HCT116 (cell line): ENCODE results near the gene PRAF2. TPM values are rescaled to one million over a fixed set of nuclear protein-coding genes. Genes with fewer than 3 reads are reported as not detected.

Source experiments
- ATAC-seq: fragments of 200-7000 bp; cut with Tn5 transposase; 2 replicates; pipeline ENCODE4 v1.9.1; 2020; ENCODE audit warnings: mild to moderate bottlenecking, moderate library complexity
- BruUV-seq: library from RNA; stranded (reverse); fragments of 400-500 nt; replicated peaks from 2 replicates; lab custom pipeline; 2021; lab: Mats Ljungman, UMichigan
- CTCF ChIA-PET: fragments of 300-600 bp; sonication (Branson Sonifier 250); formaldehyde crosslinking; loops from one replicate; lab custom pipeline; 2021; ENCODE audit warnings: antibody characterized with exemption; lab: Charles Lee
- POLR2A ChIA-PET: fragments of 300-600, 350-600 bp; sonication (Branson Sonifier 250); formaldehyde crosslinking; loops from one replicate; lab custom pipeline; 2021; ENCODE audit warnings: antibody characterized with exemption; lab: Charles Lee
- RAD21 ChIA-PET, 2 experiments: fragments of 300-600 bp; sonication (Branson Sonifier 250); formaldehyde crosslinking; loops; one replicate each; lab custom pipeline; 2023; ENCODE audit warnings: low total read pairs in 2 of 2; ENCODE audit not compliant: uncharacterized antibody in 2 of 2, unreplicated experiment in 2 of 2, low non-redundant PET in 1 of 2; lab: Charles Lee
- DNase-seq: peaks from one replicate; pipeline ENCODE4 v3.0.0-alpha.2; 2010; ENCODE audit warnings: low read depth, low spot score
- H2AFZ ChIP-seq: fragments of 200-600 bp; shearing (Covaris generic), sonication (generic); 2 replicates; pipeline ENCODE4 v1.6.1; 2017; ENCODE audit warnings: low read depth, mixed run types, mixed read lengths, antibody characterized with exemption, low read length; ENCODE audit not compliant: poor library complexity, severe bottlenecking
- H3K27ac ChIP-seq: 2 replicates; pipeline ENCODE4 v1.5.1; 2012; ENCODE audit warnings: low read depth, low read length
- H3K27me3 ChIP-seq: fragments of 200-600 bp; sonication (generic); 2 replicates; pipeline ENCODE4 v1.6.1; 2016; ENCODE audit warnings: mixed run types, low read length, mixed read lengths; ENCODE audit not compliant: insufficient read depth
- H3K36me3 ChIP-seq, 2 experiments: fragments of 200-500 bp in 1 of 2; fragments of 200-600 bp in 1 of 2; sonication (Bioruptor generic) in 1 of 2; sonication (generic) in 1 of 2; 2 replicates each; pipeline versions ENCODE4 v1.5.1 to v1.6.1; 2014 to 2016; ENCODE audit warnings: low read length in 2 of 2, inconsistent platforms in 1 of 2, mixed read lengths in 1 of 2, mixed run types in 1 of 2; ENCODE audit not compliant: insufficient read depth in 2 of 2, control insufficient read depth in 1 of 2
- H3K4me1 ChIP-seq, 2 experiments: fragments of 200-600 bp in 1 of 2; sonication (generic) in 1 of 2; 2 replicates each; pipeline versions ENCODE4 v1.5.1 to v1.6.1; 2012 to 2017; ENCODE audit warnings: low read length in 2 of 2, inconsistent platforms in 1 of 2, mild to moderate bottlenecking in 1 of 2, mixed read lengths in 1 of 2, mixed run types in 1 of 2, moderate library complexity in 1 of 2; ENCODE audit not compliant: insufficient read depth in 2 of 2, control insufficient read depth in 1 of 2
- H3K4me2 ChIP-seq: fragments of 200-600 bp; sonication (generic); 2 replicates; pipeline ENCODE4 v1.6.1; 2017; ENCODE audit warnings: mixed run types, low read length, mixed read lengths
- H3K4me3 ChIP-seq, 2 experiments: fragments of 200-600 bp in 1 of 2; sonication (generic) in 1 of 2; replicated peaks in 1 of 2; 2 replicates each; pipeline ENCODE4 v1.5.1; 2011 to 2016; ENCODE audit warnings: low read length in 2 of 2, control low read depth in 1 of 2, low read depth in 1 of 2, mild to moderate bottlenecking in 1 of 2, mixed read lengths in 1 of 2, mixed run types in 1 of 2
- H3K79me2 ChIP-seq: fragments of 200-600 bp; sonication (generic); 2 replicates; pipeline ENCODE4 v1.6.1; 2017; ENCODE audit warnings: mild to moderate bottlenecking, mixed run types, low read length, moderate library complexity, mixed read lengths; ENCODE audit not compliant: insufficient read depth
- H3K9ac ChIP-seq: fragments of 200-600 bp; sonication (generic); 2 replicates; pipeline ENCODE4 v1.6.1; 2016; ENCODE audit warnings: low read length, mixed read lengths
- H3K9me2 ChIP-seq: fragments of 200-600 bp; sonication (generic), shearing (Covaris generic); 2 replicates; pipeline ENCODE4 v1.6.1; 2017; ENCODE audit warnings: mixed run types, mild to moderate bottlenecking, moderate library complexity; ENCODE audit not compliant: insufficient read depth
- H3K9me3 ChIP-seq, 2 experiments: fragments of 200-500 bp in 1 of 2; fragments of 200-600 bp in 1 of 2; sonication (Bioruptor generic) in 1 of 2; sonication (generic) in 1 of 2; 2 replicates each; pipeline ENCODE4 v1.6.1; 2014 to 2017; ENCODE audit warnings: low read length in 2 of 2, mixed read lengths in 2 of 2, inconsistent platforms in 1 of 2, low read depth in 1 of 2, mild to moderate bottlenecking in 1 of 2, mixed run types in 1 of 2, moderate library complexity in 1 of 2; ENCODE audit not compliant: control insufficient read depth in 1 of 2, insufficient read depth in 1 of 2
- H4K20me1 ChIP-seq: fragments of 200-600 bp; sonication (generic), shearing (Covaris generic); 2 replicates; pipeline ENCODE4 v1.6.1; 2017; ENCODE audit warnings: mixed run types, mild to moderate bottlenecking, moderate library complexity; ENCODE audit not compliant: insufficient read depth
- CEBPB ChIP-seq: IDR thresholded peaks from 2 replicates; pipeline ENCODE4 v1.6.1; 2012; ENCODE audit warnings: low read depth
- EZH2phosphoT487 ChIP-seq: fragments of 200-600 bp; IDR thresholded peaks from 2 replicates; pipeline ENCODE4 v1.6.1; 2018; ENCODE audit warnings: antibody characterized with exemption, borderline replicate concordance
- RAD21 ChIP-seq: IDR thresholded peaks from 2 replicates; pipeline ENCODE4 v1.6.1; 2012; ENCODE audit warnings: low read depth, mild to moderate bottlenecking
- ZFX ChIP-seq: fragments of 450-650 bp; IDR thresholded peaks from 2 replicates; pipeline ENCODE4 v1.6.1; 2017
- intact Hi-C: fragments of 100-400 bp; cut with micrococcal nuclease; formaldehyde crosslinking; loops from 2 replicates; pipeline ENCODE4 v1.10.0; 2022
- total RNA-seq: library from RNA; stranded (reverse); gene quantifications from one replicate; pipeline ENCODE4 v1.2.1, GENCODE V29; 2021; ENCODE audit not compliant: unreplicated experiment
- TF ChIP-seq, protein P1 (sequence below), 3 experiments: fragments of 200-600 bp in 1 of 3; sonication (generic) in 1 of 3; IDR thresholded peaks in 2 of 3; conservative IDR thresholded peaks in 1 of 3; 2 replicates each; pipeline ENCODE4 v1.5.1; 2012 to 2017; ENCODE audit warnings: low read depth in 2 of 3, low read length in 2 of 3, antibody characterized with exemption in 1 of 3, borderline replicate concordance in 1 of 3, control low read depth in 1 of 3, mild to moderate bottlenecking in 1 of 3, mixed read lengths in 1 of 3, mixed run types in 1 of 3, moderate library complexity in 1 of 3; ENCODE audit not compliant: insufficient read depth in 1 of 3
- TF ChIP-seq, protein P2 (sequence below): IDR thresholded peaks from 2 replicates; pipeline ENCODE4 v1.6.1; 2012; ENCODE audit warnings: low read depth

Gene PRAF2
- total RNA-seq, 1 experiment from 2014 or later = 18.8 TPM

DNA sequence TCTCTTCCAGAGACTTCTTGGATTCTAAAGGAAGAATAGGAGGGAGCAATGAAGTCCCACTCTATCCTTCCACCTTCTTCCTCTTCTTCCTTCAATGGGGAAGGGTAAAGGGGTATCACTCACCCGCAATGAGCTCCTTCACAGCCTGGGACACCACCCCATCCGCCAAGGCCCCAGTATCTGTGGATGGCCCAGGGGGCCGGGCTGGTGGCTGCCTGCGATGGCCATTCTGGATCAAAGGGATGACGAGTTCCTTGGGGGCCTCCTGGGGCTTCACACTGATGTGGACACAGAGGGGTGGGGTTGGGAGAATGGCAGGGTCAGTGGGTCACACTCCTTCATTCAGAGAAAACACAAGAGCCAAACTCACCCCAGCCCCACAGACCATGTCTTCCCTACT, 48.7 kb upstream of the PRAF2 start:
- ATAC-seq = no peak
- H3K4me2 ChIP-seq = peak overlapping the region; percentile 80
- intact Hi-C loops = loop anchor here (5.0 kb wide), 1 partner anchor 45 kb away; no protein-coding TSS in a partner anchor
- H3K27me3 ChIP-seq = no peaks in the 10 kb centered on the region
- H3K4me3 ChIP-seq = peak overlapping the region; percentile 74 to 81
- peaks cover 5 to 9% of the 10 kb centered on the region in 2 experiments; a peak in 3 of 4 replicates for H3K36me3 ChIP-seq
- H3K9me3 ChIP-seq = no peaks in the 10 kb centered on the region
- RAD21 ChIA-PET = no interaction called here
- H3K9ac ChIP-seq = peak overlapping the region; percentile 76
- H2AFZ ChIP-seq = no peak overlapping the region
- BruUV-seq = no TSS peak
- H3K27ac ChIP-seq = no peak overlapping the region
- no peaks in the 10 kb centered on the region for H4K20me1 ChIP-seq
- CTCF ChIA-PET = no interaction called here
- no peak for TF ChIP-seq ZFX
- no peak for TF ChIP-seq RAD21
- TF ChIP-seq EZH2phosphoT487 = no peak
- POLR2A ChIA-PET = no interaction called here
- no peaks in the 10 kb centered on the region for H3K9me2 ChIP-seq
- H3K79me2 ChIP-seq = peaks cover 17% of the 10 kb centered on the region
- DNase-seq = no peak
- peaks cover 0 to 10% of the 10 kb centered on the region in 2 experiments; a peak in 2 of 4 replicates for H3K4me1 ChIP-seq

DNA sequence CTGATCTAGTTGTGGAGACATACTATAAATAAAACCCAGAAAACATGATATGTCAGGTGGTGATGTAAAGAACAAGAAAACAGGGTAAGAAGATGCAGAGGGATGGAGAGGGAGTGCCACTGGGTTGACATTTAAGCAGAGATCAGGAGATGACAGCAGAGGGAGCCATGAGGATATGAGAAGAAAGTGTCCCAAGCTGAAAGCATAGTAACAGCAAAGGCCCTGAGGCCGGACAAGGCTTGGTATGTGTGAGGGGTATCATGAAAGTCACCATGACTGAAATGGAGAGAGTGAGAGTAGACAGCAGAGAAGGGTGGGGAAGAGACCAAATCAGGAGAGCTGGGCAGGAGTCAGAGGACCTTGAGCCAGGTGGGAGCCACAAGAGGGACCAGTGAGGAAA, 46.3 kb upstream of the PRAF2 start:
- Histone ChIP-seq H3K9me2 (no peaks in the 10 kb centered on the region), H3K36me3 (peaks cover 8 to 9% of the 10 kb centered on the region in 2 experiments; a peak in 3 of 4 replicates), H3K4me1 (peaks cover 0 to 10% of the 10 kb centered on the region in 2 experiments; a peak in 2 of 4 replicates), H4K20me1 (no peaks in the 10 kb centered on the region), H2AFZ (no peak overlapping the region), H3K4me2 (no peak overlapping the region), H3K27ac (no peak overlapping the region), H3K79me2 (peaks cover 17% of the 10 kb centered on the region), H3K4me3 (no peak overlapping the region), H3K9me3 (no peaks in the 10 kb centered on the region), H3K9ac (no peak overlapping the region), H3K27me3 (no peaks in the 10 kb centered on the region)
- no peak for TF ChIP-seq CEBPB
- TF ChIP-seq, protein P1, sequence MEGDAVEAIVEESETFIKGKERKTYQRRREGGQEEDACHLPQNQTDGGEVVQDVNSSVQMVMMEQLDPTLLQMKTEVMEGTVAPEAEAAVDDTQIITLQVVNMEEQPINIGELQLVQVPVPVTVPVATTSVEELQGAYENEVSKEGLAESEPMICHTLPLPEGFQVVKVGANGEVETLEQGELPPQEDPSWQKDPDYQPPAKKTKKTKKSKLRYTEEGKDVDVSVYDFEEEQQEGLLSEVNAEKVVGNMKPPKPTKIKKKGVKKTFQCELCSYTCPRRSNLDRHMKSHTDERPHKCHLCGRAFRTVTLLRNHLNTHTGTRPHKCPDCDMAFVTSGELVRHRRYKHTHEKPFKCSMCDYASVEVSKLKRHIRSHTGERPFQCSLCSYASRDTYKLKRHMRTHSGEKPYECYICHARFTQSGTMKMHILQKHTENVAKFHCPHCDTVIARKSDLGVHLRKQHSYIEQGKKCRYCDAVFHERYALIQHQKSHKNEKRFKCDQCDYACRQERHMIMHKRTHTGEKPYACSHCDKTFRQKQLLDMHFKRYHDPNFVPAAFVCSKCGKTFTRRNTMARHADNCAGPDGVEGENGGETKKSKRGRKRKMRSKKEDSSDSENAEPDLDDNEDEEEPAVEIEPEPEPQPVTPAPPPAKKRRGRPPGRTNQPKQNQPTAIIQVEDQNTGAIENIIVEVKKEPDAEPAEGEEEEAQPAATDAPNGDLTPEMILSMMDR (IDR thresholded peaks at IDR 0.05 in 2 of 3, conservative IDR thresholded peaks at IDR 0.05 in 1 of 3; ENCODE audit: borderline replicate concordance in 1 of 3, insufficient read depth in 1 of 3, low read depth in 2 of 3, low read length in 2 of 3) = 0 out of 6 replicates have a peak, but pooled peaks of 1 of the 3 experiments have one; percentile 16
- TF ChIP-seq, protein P2, sequence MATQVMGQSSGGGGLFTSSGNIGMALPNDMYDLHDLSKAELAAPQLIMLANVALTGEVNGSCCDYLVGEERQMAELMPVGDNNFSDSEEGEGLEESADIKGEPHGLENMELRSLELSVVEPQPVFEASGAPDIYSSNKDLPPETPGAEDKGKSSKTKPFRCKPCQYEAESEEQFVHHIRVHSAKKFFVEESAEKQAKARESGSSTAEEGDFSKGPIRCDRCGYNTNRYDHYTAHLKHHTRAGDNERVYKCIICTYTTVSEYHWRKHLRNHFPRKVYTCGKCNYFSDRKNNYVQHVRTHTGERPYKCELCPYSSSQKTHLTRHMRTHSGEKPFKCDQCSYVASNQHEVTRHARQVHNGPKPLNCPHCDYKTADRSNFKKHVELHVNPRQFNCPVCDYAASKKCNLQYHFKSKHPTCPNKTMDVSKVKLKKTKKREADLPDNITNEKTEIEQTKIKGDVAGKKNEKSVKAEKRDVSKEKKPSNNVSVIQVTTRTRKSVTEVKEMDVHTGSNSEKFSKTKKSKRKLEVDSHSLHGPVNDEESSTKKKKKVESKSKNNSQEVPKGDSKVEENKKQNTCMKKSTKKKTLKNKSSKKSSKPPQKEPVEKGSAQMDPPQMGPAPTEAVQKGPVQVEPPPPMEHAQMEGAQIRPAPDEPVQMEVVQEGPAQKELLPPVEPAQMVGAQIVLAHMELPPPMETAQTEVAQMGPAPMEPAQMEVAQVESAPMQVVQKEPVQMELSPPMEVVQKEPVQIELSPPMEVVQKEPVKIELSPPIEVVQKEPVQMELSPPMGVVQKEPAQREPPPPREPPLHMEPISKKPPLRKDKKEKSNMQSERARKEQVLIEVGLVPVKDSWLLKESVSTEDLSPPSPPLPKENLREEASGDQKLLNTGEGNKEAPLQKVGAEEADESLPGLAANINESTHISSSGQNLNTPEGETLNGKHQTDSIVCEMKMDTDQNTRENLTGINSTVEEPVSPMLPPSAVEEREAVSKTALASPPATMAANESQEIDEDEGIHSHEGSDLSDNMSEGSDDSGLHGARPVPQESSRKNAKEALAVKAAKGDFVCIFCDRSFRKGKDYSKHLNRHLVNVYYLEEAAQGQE = no peak
- no peak for TF ChIP-seq ZFX
- intact Hi-C loops = loop anchor here (5.0 kb wide), 1 partner anchor 47 kb away; no protein-coding TSS in a partner anchor
- ChIA-PET CTCF (no interaction called here), RAD21 (no interaction called here), POLR2A (no interaction called here)
- ATAC-seq (no peak), DNase-seq (no peak)
- BruUV-seq = no TSS peak
